ENCODE data around the gene ASS1.

DNA sequence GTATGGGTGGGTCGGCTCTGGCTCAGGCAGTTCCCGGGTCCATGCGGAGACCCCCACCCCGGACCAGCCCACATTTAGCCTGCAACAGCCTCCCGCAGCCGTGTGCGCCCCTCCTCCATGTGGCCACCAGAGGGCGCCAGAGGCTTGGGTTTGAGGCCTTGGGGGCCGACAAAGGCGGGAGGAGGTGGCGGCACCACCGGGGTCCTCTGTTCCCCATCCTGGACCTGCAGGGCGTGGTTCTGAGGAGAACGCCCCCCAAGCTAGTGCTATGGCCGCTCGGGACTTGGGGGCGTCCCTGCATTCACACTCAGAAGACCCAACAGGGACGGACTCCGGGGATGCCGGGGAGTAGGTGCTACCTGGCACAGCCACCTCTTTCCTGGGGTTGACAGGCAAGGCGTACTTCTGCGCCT is 16.5 kb downstream of the ASS1 start:
- TF ChIP-seq, protein P1, sequence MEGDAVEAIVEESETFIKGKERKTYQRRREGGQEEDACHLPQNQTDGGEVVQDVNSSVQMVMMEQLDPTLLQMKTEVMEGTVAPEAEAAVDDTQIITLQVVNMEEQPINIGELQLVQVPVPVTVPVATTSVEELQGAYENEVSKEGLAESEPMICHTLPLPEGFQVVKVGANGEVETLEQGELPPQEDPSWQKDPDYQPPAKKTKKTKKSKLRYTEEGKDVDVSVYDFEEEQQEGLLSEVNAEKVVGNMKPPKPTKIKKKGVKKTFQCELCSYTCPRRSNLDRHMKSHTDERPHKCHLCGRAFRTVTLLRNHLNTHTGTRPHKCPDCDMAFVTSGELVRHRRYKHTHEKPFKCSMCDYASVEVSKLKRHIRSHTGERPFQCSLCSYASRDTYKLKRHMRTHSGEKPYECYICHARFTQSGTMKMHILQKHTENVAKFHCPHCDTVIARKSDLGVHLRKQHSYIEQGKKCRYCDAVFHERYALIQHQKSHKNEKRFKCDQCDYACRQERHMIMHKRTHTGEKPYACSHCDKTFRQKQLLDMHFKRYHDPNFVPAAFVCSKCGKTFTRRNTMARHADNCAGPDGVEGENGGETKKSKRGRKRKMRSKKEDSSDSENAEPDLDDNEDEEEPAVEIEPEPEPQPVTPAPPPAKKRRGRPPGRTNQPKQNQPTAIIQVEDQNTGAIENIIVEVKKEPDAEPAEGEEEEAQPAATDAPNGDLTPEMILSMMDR (IDR thresholded peaks at IDR 0.05) = peak; percentile 89 to 95 (median 90)
- no peak for TF ChIP-seq POLR2A (IDR thresholded peaks at IDR 0.05)

All from testis (tissue), 2 donors.